Esophagus (tissue), 2 donors: ENCODE measurements around the gene BCAS3. TPM values are rescaled to one million over a fixed set of nuclear protein-coding genes. Genes with fewer than 3 reads are reported as not detected.

Experiments
- H3K27ac ChIP-seq, 2 donors: one replicate each; pipeline ENCODE4 v1.5.1; 2013; ENCODE audit warnings: low read depth in 2 of 2, mild to moderate bottlenecking in 2 of 2, inconsistent platforms in 1 of 2, low read length in 1 of 2, moderate library complexity in 1 of 2
- H3K27me3 ChIP-seq, 2 donors: one replicate each; pipeline ENCODE4 v1.6.1; 2013; ENCODE audit warnings: low read length in 2 of 2, control low read depth in 1 of 2, mild to moderate bottlenecking in 1 of 2; ENCODE audit not compliant: insufficient read depth in 2 of 2, control insufficient read depth in 1 of 2
- H3K36me3 ChIP-seq, 2 donors: one replicate each; pipeline ENCODE4 v1.6.1; 2013; ENCODE audit warnings: low read length in 1 of 2; ENCODE audit not compliant: control insufficient read depth in 2 of 2, insufficient read depth in 2 of 2
- H3K4me1 ChIP-seq, 2 donors: one replicate each; pipeline ENCODE4 v1.6.1; 2013; ENCODE audit warnings: low read length in 1 of 2; ENCODE audit not compliant: control insufficient read depth in 2 of 2, insufficient read depth in 2 of 2
- H3K4me3 ChIP-seq, 2 donors: one replicate each; pipeline ENCODE4 v1.5.1; 2013; ENCODE audit warnings: low read length in 2 of 2, mild to moderate bottlenecking in 2 of 2, low read depth in 1 of 2, moderate library complexity in 1 of 2
- H3K9me3 ChIP-seq, 2 donors: one replicate each; pipeline ENCODE4 v1.6.1; 2013; ENCODE audit warnings: mild to moderate bottlenecking in 2 of 2, low read depth in 1 of 2, low read length in 1 of 2, moderate library complexity in 1 of 2; ENCODE audit not compliant: control insufficient read depth in 2 of 2, insufficient read depth in 1 of 2
- WGBS, 2 donors: extraction: QIAGEN DNeasy Blood & Tissue Kit; methylation state at CpG; one replicate each; pipeline ENCODE4 v1.1.7; 2013; 5-methylcytosine and 5-hydroxymethylcytosine counted together
- polyA plus RNA-seq, 2 donors: library from polyadenylated mRNA; stranded (reverse); fragments of 200-250 nt; gene quantifications; one replicate each; pipeline ENCODE4 v1.2.3, GENCODE V29; 2013
- donor health status: healthy with polysubstance abuse.
- donor health status: Bipolar disorder and iron deficiency.

BCAS3 gene
- polyA plus RNA-seq, 2 donors: 4.7 to 6.6 TPM

GRCh38 chr17:60901242-60901641 is 223.6 kb downstream of the BCAS3 start:
- no peak overlapping the region for H3K27ac ChIP-seq
- no peaks in the 10 kb centered on the region for H3K27me3 ChIP-seq
- H3K4me1 ChIP-seq: no peaks in the 10 kb centered on the region
- H3K9me3 ChIP-seq: no peaks in the 10 kb centered on the region
- H3K4me3 ChIP-seq: no peak overlapping the region
- H3K36me3 ChIP-seq: no peaks in the 10 kb centered on the region

- Histone ChIP-seq H3K4me1 (no peaks in the 10 kb centered on the region), H3K9me3 (no peaks in the 10 kb centered on the region), H3K27me3 (no peaks in the 10 kb centered on the region), H3K36me3 (no peaks in the 10 kb centered on the region), H3K4me3 (no peak overlapping the region), H3K27ac (no peak overlapping the region)
- WGBS, 2 donors: 46 to 63% methylated on average over 2 of the region's 2 CpGs
Measured at GRCh38 chr17:60901806-60902205, 224.2 kb downstream of the BCAS3 start.

- Histone ChIP-seq H3K9me3 (no peaks in the 10 kb centered on the region), H3K4me3 (no peak overlapping the region), H3K27ac (no peak overlapping the region), H3K27me3 (no peaks in the 10 kb centered on the region), H3K4me1 (no peaks in the 10 kb centered on the region), H3K36me3 (no peaks in the 10 kb centered on the region)
- 69 to 70% methylated on average over 7 of the region's 7 CpGs for WGBS, 2 donors
Measured at GRCh38 chr17:60902399-60902798, 224.7 kb downstream of the BCAS3 start.

GRCh38 chr17:60904582-60904981 is 226.9 kb downstream of the BCAS3 start:
- Histone ChIP-seq H3K4me1 (no peaks in the 10 kb centered on the region), H3K27ac (no peak overlapping the region), H3K4me3 (no peak overlapping the region), H3K36me3 (no peaks in the 10 kb centered on the region), H3K27me3 (no peaks in the 10 kb centered on the region), H3K9me3 (no peaks in the 10 kb centered on the region)
- WGBS, 2 donors: 94 to 97% methylated on average over 2 of the region's 2 CpGs

- Histone ChIP-seq H3K4me3 (no peak overlapping the region), H3K27me3 (no peaks in the 10 kb centered on the region), H3K9me3 (no peaks in the 10 kb centered on the region), H3K27ac (no peak overlapping the region), H3K4me1 (no peaks in the 10 kb centered on the region), H3K36me3 (no peaks in the 10 kb centered on the region)
- 94 to 98% methylated on average over 3 of the region's 3 CpGs for WGBS, 2 donors
Measured at GRCh38 chr17:60905709-60906108, 228.1 kb downstream of the BCAS3 start.

GRCh38 chr17:60908324-60908723 is 230.7 kb downstream of the BCAS3 start:
- no peaks in the 10 kb centered on the region for H3K27me3 ChIP-seq
- H3K36me3 ChIP-seq: no peaks in the 10 kb centered on the region
- WGBS, 2 donors: 86 to 89% methylated on average over 4 of the region's 4 CpGs

GRCh38 chr17:60909405-60909804 is 231.8 kb downstream of the BCAS3 start:
- no peaks in the 10 kb centered on the region for H3K4me1 ChIP-seq
- 88 to 91% methylated on average over 1 of the region's 1 CpG for WGBS, 2 donors
- H3K27ac ChIP-seq: no peak overlapping the region
- H3K9me3 ChIP-seq: no peaks in the 10 kb centered on the region
- H3K27me3 ChIP-seq: no peaks in the 10 kb centered on the region
- no peaks in the 10 kb centered on the region for H3K36me3 ChIP-seq
- no peak overlapping the region for H3K4me3 ChIP-seq

More at GRCh38 chr17:60908324-60908723, 230.7 kb downstream of the BCAS3 start:
- no peaks in the 10 kb centered on the region for H3K9me3 ChIP-seq
- no peaks in the 10 kb centered on the region for H3K4me1 ChIP-seq
- no peak overlapping the region for H3K4me3 ChIP-seq
- no peak overlapping the region for H3K27ac ChIP-seq

- no peak overlapping the region for H3K27ac ChIP-seq
- no peaks in the 10 kb centered on the region for H3K27me3 ChIP-seq
- H3K4me1 ChIP-seq: no peaks in the 10 kb centered on the region
- WGBS, 2 donors: 97 to 98% methylated on average over 6 of the region's 6 CpGs
- H3K9me3 ChIP-seq: no peaks in the 10 kb centered on the region
- no peak overlapping the region for H3K4me3 ChIP-seq
- no peaks in the 10 kb centered on the region for H3K36me3 ChIP-seq
Measured at GRCh38 chr17:60910415-60910814, 232.8 kb downstream of the BCAS3 start.

GRCh38 chr17:60914078-60914477 is 236.4 kb downstream of the BCAS3 start:
- 78 to 79% methylated on average over 1 of the region's 1 CpG for WGBS, 2 donors
- Histone ChIP-seq H3K4me1 (no peaks in the 10 kb centered on the region), H3K27me3 (no peaks in the 10 kb centered on the region), H3K27ac (no peak overlapping the region), H3K9me3 (no peaks in the 10 kb centered on the region), H3K4me3 (no peak overlapping the region), H3K36me3 (no peaks in the 10 kb centered on the region)

- Histone ChIP-seq H3K27me3 (no peaks in the 10 kb centered on the region), H3K4me3 (no peak overlapping the region), H3K27ac (no peak overlapping the region), H3K4me1 (no peaks in the 10 kb centered on the region), H3K9me3 (no peaks in the 10 kb centered on the region), H3K36me3 (no peaks in the 10 kb centered on the region)
- WGBS, 2 donors: 97 to 98% methylated on average over 1 of the region's 1 CpG
Measured at GRCh38 chr17:60916043-60916442, 238.4 kb downstream of the BCAS3 start.
